HEK293T (cell line): Measurements from ENCODE around the gene TRABD2B.

ENCODE experiments used
- CTCF ChIA-PET: fragments of 350-600 bp; formaldehyde crosslinking; extraction: SDS; loops from one replicate; lab custom pipeline; 2021; ENCODE audit warnings: antibody characterized with exemption, inconsistent platforms; lab: Yijun Ruan, JAX
- POLR2A ChIA-PET: fragments of 350-600 bp; formaldehyde crosslinking; extraction: SDS; loops from one replicate; lab custom pipeline; 2020; ENCODE audit warnings: antibody characterized with exemption, inconsistent platforms; lab: Yijun Ruan, JAX
- DNase-seq: peaks from one replicate; pipeline ENCODE4 v3.0.0; 2012; ENCODE audit warnings: mixed read lengths; ENCODE audit errors: extremely low spot score
- ARNT ChIP-seq: fragments of 450-650 bp; IDR thresholded peaks from 2 replicates; pipeline ENCODE4 v1.6.1; 2017; ENCODE audit warnings: mild to moderate bottlenecking
- BHLHE40 ChIP-seq: fragments of 450-650 bp; IDR thresholded peaks from 2 replicates; pipeline ENCODE4 v1.6.1; 2016; ENCODE audit warnings: mild to moderate bottlenecking, moderate library complexity, borderline replicate concordance
- CTBP1 ChIP-seq: fragments of 450-650 bp; IDR thresholded peaks from 2 replicates; pipeline ENCODE4 v1.6.1; 2016; ENCODE audit warnings: borderline replicate concordance
- ELF4 ChIP-seq: fragments of 450-650 bp; IDR thresholded peaks from 2 replicates; pipeline ENCODE4 v1.6.1; 2017; ENCODE audit warnings: antibody characterized with exemption
- FOXA1 ChIP-seq: fragments of 450-650 bp; IDR thresholded peaks from 2 replicates; pipeline ENCODE4 v1.6.1; 2016; ENCODE audit warnings: mild to moderate bottlenecking
- FOXK2 ChIP-seq: fragments of 450-650 bp; IDR thresholded peaks from 2 replicates; pipeline ENCODE4 v1.6.1; 2016; ENCODE audit warnings: mild to moderate bottlenecking
- FOXM1 ChIP-seq: fragments of 450-650 bp; IDR thresholded peaks from 2 replicates; pipeline ENCODE4 v1.6.1; 2017; ENCODE audit warnings: mild to moderate bottlenecking, borderline replicate concordance
- HDGF ChIP-seq: fragments of 450-650 bp; IDR thresholded peaks from 2 replicates; pipeline ENCODE4 v1.6.1; 2017; ENCODE audit warnings: antibody characterized with exemption, borderline replicate concordance
- L3MBTL2 ChIP-seq: fragments of 450-650 bp; conservative IDR thresholded peaks from 2 replicates; pipeline ENCODE4 v1.6.1; 2016; ENCODE audit warnings: mild to moderate bottlenecking
- LEF1 ChIP-seq: fragments of 450-650 bp; IDR thresholded peaks from 2 replicates; pipeline ENCODE4 v1.6.1; 2017; ENCODE audit warnings: mild to moderate bottlenecking, borderline replicate concordance
- NFRKB ChIP-seq: fragments of 450-650 bp; IDR thresholded peaks from 2 replicates; pipeline ENCODE4 v1.6.1; 2016; ENCODE audit warnings: mild to moderate bottlenecking, moderate library complexity
- SP1 ChIP-seq: fragments of 450-650 bp; IDR thresholded peaks from 2 replicates; pipeline ENCODE4 v1.6.1; 2017
- SUZ12 ChIP-seq: fragments of 450-650 bp; IDR thresholded peaks from 2 replicates; pipeline ENCODE4 v1.6.1; 2016; ENCODE audit warnings: mild to moderate bottlenecking
- TARDBP ChIP-seq: fragments of 450-650 bp; IDR thresholded peaks from 2 replicates; pipeline ENCODE4 v1.6.1; 2016
- ZNF384 ChIP-seq: fragments of 450-650 bp; IDR thresholded peaks from 2 replicates; pipeline ENCODE4 v1.6.1; 2016
- TF ChIP-seq, protein P1 (sequence below): fragments of 450-650 bp; IDR thresholded peaks from 2 replicates; pipeline ENCODE4 v1.6.1; 2016

TRABD2B gene

DNA sequence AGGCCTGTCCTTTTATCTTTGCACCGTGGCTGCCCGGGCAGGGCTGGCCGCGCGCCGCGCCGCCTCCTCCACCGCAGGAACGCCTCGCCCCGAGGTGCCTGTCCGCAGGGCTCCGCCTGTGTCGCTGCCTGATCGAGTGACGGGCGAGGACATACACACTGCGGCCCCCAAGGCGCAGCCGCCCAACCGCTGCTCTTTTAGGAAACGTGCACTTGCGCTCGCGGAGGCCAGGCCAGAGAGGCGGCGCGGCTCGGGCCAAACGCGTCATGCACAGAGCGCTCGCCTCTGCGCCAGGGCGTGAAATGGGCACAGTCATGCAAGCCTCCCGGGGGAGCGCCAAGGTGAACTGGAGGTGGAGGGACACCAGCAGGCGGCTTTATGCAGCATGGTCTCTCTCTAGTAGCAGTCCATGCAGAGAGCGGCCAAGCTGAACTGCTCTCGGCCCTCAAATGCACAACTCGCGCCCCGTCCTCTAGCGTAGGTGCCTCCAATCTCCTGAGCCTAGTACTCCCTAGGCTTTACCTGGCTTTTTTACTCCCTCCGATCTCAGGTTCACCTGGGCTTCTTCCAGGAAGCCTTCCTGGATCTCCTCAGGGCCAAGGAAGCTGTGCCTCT, 12.9 kb downstream of the TRABD2B start:
- ChIA-PET CTCF (interaction anchor here (1.2 to 1.3 kb wide), 2 partner anchors 11 to 77 kb away, joined by 3 to 4 read pairs; no protein-coding TSS in a partner anchor), POLR2A (no interaction called here)
- DNase-seq = no peak
- TF ChIP-seq CTBP1 (no peak), HDGF (no peak), SUZ12 (no peak), ARNT (no peak), NFRKB (no peak), TARDBP (no peak), ZNF384 (no peak), FOXA1 (no peak), FOXM1 (no peak), LEF1 (no peak), SP1 (no peak)

DNA sequence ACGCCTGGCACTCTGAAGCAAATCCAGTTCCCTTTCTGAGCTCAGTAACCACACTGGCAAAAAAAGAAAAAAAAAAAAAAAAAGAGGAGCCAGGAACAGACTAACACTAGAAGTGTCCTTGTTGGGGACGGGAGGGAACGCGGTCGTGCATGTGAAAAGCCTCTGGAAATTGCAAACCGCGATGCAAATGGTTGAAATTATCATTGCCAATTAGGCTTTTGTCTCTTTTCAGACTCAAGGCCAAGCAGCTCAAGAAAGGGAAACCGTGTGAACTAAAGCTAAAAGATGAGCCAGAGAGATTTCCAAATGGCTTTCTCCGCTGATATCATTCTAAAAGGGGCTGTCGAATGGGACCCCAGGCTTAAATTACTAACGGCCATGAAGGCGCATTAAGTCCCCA, 13.5 kb downstream of the TRABD2B start:
- POLR2A ChIA-PET = no interaction called here
- TF ChIP-seq L3MBTL2 (no peak), ZNF384 (no peak), LEF1 (no peak), ELF4 (no peak), FOXK2 (no peak), FOXA1 (no peak), FOXM1 (no peak), TARDBP (no peak)
- DNase-seq = no peak
- CTCF ChIA-PET = no interaction called here

DNA sequence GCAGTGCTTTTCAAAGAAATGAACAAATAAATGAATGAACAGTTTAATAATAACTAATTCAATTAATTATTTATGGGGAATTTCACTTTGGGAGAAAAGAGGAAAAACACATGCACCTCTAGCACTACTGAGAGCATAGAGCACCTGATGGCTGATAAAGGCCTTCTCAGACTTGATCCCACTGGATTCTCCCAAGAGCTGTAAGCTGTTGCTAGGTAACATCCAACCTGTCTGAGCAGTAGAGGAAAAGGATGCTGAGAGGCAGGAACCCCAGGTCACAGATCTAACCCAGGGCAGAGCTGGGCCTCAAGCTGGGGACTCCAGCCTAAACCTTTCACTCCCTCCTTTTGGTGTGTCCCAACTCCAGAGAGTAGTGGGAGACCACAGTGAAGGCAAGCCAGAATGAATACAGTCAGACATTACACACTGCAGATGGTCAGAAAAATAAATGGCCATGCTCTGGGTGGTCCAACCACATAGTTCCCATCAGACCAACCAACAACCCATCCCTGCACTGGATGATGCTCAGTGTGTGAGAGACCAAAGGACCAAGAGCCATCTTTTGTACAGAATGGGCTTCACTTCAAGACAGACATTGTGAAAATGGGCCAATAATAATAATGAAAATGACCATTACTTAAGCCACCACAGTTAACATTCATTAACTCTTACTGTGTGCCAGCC, 15.4 kb downstream of the TRABD2B start:
- CTCF ChIA-PET = no interaction called here
- DNase-seq = no peak
- no peak for TF ChIP-seq L3MBTL2
- TF ChIP-seq FOXM1 = no peak
- TF ChIP-seq, protein P1, sequence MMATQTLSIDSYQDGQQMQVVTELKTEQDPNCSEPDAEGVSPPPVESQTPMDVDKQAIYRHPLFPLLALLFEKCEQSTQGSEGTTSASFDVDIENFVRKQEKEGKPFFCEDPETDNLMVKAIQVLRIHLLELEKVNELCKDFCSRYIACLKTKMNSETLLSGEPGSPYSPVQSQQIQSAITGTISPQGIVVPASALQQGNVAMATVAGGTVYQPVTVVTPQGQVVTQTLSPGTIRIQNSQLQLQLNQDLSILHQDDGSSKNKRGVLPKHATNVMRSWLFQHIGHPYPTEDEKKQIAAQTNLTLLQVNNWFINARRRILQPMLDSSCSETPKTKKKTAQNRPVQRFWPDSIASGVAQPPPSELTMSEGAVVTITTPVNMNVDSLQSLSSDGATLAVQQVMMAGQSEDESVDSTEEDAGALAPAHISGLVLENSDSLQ = no peak
- no peak for TF ChIP-seq ZNF384
- TF ChIP-seq TARDBP = no peak
- no peak for TF ChIP-seq SP1
- TF ChIP-seq CTBP1 = no peak
- no peak for TF ChIP-seq NFRKB
- no peak for TF ChIP-seq BHLHE40
- no peak for TF ChIP-seq HDGF
- no peak for TF ChIP-seq FOXA1
- no peak for TF ChIP-seq SUZ12
- TF ChIP-seq LEF1 = no peak
- no peak for TF ChIP-seq ARNT
- no peak for TF ChIP-seq ELF4
- TF ChIP-seq FOXK2 = no peak
- POLR2A ChIA-PET = no interaction called here

DNA sequence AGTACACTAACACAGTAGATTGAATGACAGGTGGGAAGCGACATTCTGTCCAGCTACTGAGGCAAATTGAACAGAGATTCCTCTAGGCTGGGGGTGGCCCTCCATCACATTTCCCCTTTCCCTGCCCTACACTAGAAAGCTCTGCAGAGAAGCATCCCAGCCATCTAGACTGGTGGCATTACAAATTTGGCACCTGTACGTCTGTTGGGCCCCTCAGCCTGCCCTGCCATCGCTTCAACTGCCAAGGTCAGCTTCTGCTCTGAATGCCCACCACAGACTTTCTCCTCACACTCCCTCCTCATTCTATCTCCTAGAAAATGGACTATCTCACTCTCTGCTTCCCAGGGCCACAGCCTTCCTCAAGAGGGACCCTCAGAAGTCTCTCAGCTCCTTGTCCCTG, 16.7 kb downstream of the TRABD2B start:
- TF ChIP-seq L3MBTL2 (no peak), ELF4 (no peak), ARNT (no peak), FOXM1 (no peak), CTBP1 (no peak), HDGF (no peak), FOXK2 (no peak), BHLHE40 (no peak), NFRKB (no peak)
- ChIA-PET POLR2A (no interaction called here), CTCF (no interaction called here)
- DNase-seq = no peak

DNA sequence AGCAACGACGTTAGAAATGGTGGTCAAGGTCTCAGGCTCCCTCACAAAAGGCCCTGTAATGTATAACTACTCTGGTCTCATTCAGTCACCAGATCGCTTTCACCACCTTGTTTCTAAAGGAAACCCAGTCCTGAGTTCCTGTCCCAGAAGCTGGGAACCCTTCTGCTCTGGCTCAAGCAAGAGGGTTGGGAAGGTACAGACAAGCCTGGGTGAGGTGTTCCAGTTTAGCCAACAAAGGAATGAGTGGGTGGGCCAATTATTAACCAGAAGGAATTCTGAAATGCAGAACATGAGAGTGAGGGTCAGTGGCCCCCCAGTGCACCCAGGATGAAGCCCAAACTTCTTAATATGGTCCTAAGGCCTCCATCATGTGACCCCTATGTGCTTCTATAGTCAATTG, 17.5 kb downstream of the TRABD2B start:
- ChIA-PET POLR2A (no interaction called here), CTCF (no interaction called here)
- TF ChIP-seq ELF4 = no peak
- TF ChIP-seq ZNF384 = no peak
- TF ChIP-seq TARDBP = no peak
- no peak for TF ChIP-seq FOXK2
- TF ChIP-seq SUZ12 = no peak
- TF ChIP-seq, protein P1 = no peak
- TF ChIP-seq FOXM1 = no peak
- no peak for TF ChIP-seq HDGF
- no peak for TF ChIP-seq NFRKB
- no peak for TF ChIP-seq SP1
- no peak for TF ChIP-seq LEF1
- no peak for TF ChIP-seq L3MBTL2
- no peak for DNase-seq

DNA sequence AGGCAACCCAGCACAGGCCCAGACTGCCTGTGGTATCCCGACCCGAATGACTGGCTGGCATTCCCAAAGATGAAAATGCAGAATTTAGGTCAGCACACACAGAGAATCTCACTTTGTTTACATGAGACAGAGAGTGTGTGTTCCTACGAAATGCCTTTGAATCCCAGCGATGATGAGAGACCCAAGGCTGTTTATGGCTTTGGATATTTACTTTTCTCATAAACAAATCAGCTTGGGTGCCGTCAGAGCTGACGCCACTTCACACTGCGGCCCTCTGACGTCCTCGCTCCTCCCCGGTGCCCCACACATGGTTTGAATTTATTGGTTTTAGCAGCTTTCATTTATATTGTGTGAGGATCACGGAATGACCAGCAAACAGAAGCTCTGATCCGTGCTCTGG, 18.7 kb downstream of the TRABD2B start:
- DNase-seq = no peak
- CTCF ChIA-PET = interaction anchor here (1.2 kb wide), 1 partner anchor 77 kb away, joined by 4 read pairs; no protein-coding TSS in a partner anchor
- TF ChIP-seq ARNT (no peak), ZNF384 (no peak), LEF1 (no peak), L3MBTL2 (no peak), FOXA1 (no peak), CTBP1 (no peak), FOXK2 (no peak)
- POLR2A ChIA-PET = no interaction called here

DNA sequence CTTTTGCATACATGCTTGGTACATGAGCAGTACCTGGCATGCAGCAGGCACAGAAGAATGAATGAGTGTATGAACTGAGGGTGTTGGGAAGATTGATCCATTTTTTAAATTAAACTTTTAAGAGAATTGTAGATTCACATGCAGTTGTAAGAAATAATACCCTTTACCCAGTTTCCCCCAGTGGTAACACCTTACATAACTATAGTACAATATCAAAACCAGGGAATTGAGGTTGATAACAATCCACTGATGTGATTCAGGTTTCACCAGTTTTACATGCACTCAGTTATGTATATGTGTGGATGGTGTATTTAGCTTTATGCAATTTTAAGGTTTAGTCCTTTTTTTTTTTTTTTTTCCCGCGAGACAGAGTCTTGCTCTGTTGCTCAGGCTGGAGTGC, 20.5 kb downstream of the TRABD2B start:
- ChIA-PET POLR2A (no interaction called here), CTCF (interaction anchor here (0.6 to 0.7 kb wide), 2 partner anchors 28 to 206 kb away, joined by 3 read pairs; no protein-coding TSS in a partner anchor)
- no peak for DNase-seq
- TF ChIP-seq SP1 (no peak), SUZ12 (no peak), CTBP1 (no peak), L3MBTL2 (no peak), FOXA1 (no peak), LEF1 (no peak), BHLHE40 (no peak), TARDBP (no peak), HDGF (no peak), NFRKB (no peak), ARNT (no peak)
- TF ChIP-seq, protein P1 = no peak
